Astrocyte of the hippocampus (primary cell): ENCODE data around the gene RNASEH2C.
"Not testable (repeated sequence)": the region's sequence is repeated elsewhere in the genome, so short reads cannot be mapped to it uniquely, and the experiment has no call there.

Experiments used
- DNase-seq: peaks from one replicate; pipeline ENCODE4 v3.0.0; 2011; ENCODE audit warnings: low read depth, low spot score

Gene RNASEH2C

DNA sequence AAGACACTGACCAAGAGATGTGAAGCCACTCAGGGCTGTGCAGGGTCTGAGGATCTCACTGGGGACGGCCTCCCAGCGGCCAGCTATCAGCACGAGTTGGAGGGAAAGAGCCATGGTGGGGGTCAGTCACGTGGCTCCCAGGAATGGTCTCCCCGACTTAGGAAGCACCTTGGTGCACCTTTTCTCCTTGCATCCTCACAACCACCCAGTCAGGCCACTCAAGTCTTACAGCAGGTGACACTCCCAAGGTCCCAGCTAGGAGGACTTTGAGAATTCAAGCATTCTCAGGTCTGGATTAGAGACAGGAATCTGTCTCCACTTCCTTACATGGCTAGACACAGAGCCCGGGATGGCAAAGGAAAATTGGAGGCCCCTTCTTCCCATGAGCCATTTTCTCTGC, 2.7 kb downstream of the RNASEH2C start:
- no peak for DNase-seq

DNA sequence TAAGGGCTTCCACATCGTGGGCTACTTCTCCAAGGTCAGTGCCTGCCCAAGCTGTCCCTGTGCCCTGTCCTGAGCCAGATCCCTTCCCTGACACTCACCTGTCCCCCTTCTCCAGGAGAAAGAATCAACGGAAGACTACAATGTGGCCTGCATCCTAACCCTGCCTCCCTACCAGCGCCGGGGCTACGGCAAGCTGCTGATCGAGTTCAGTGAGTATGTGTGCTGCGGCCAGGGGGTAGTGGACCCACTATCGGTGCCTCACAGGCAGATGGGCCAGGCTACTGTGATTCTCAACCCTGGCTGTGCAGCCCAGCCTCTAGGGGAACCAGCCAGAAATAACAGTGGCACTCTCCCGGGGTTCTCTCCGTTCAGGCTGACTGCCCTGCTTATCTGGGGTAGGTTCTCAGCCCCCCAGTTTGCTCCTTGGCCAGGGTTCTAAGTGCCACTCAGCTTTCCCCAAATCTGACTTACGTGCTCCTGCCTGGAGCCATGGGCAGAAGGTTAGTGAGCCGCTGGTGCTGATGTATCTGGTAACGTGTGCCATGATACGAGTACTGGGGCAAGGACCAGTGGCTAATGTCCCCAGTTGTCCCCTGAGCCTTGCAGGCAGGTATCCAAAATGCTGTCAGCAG, 3.7 kb downstream of the RNASEH2C start:
- DNase-seq = no peak

DNA sequence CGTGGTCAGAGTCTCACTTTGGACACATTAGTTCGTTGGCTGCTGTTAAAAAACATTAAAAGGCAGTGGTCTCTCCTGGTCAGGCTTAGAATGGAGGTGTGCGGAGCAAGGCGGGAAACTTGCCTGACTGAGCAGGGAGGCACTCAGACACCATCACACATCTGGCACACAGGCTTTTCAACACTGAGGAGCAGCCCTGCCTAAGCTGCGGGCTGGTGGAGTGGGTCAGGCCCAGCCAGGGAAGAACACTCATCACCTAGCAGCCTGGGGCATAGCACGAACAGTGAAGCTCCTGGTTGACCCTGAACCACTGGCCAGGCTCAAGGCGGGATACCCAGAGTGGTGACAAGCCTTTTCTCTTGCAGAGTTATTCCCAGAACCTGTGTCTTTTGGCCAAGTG, 4.3 kb downstream of the RNASEH2C start:
- DNase-seq = no peak

DNA sequence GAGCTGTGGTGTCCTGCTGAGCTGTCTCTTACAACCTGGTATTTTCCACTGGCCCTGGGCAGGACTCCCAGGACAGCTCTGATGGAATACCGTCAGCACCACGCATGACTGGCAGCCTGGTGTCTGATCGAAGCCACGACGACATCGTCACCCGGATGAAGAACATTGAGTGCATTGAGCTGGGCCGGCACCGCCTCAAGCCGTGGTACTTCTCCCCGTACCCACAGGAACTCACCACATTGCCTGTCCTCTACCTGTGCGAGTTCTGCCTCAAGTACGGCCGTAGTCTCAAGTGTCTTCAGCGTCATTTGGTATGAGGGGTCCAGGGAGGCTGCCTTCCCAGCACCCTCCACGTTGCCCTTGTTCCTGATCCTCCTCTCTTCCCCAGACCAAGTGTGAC, 6.2 kb downstream of the RNASEH2C start:
- no peak for DNase-seq

DNA sequence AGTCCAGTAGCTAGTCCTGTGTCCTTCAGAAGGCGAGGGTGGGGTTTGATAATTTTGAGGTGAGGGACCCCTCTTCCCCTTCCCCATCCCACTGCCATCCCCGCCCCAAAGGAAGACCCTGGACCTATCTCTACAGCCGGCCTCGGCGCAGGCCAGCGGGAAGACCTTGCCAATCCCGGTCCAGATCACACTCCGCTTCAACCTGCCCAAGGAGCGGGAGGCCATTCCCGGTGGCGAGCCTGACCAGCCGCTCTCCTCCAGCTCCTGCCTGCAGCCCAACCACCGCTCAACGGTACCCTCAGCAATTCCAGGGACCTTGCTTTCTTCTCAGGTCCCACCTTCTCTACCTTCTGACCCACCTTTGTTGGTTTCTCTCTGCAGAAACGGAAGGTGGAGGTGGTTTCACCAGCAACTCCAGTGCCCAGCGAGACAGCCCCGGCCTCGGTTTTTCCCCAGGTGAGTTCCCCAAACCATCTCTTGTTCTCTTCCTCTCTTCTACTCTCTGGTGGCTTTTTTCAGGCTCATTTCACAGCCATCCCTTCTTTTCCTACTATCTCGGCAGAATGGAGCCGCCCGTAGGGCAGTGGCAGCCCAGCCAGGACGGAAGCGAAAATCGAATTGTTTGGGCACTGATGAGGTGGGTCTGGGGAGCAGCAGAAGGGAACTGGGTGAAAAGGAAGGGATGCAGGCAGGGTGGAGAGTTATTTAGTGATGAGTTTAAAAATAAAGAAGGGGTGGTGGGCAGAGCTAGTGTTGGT, 7.2 kb downstream of the RNASEH2C start:
- no peak for DNase-seq

DNA sequence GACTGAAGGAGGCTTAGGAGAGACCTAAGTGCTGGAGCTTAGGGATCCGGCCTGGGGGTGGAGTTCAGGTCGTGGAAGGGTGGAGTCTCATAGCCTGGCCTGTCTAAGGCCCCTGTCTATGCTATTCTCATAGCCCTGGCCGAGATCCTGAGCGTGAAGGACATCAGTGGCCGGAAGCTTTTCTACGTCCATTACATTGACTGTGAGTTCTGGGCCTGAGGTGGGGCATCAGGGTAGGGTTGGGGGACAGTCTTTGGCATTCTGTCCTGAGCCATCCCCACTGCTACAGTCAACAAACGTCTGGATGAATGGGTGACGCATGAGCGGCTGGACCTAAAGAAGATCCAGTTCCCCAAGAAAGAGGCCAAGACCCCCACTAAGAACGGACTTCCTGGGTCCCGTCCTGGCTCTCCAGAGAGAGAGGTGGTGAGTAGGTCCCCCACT, 7.9 kb downstream of the RNASEH2C start:
- no peak for DNase-seq

DNA sequence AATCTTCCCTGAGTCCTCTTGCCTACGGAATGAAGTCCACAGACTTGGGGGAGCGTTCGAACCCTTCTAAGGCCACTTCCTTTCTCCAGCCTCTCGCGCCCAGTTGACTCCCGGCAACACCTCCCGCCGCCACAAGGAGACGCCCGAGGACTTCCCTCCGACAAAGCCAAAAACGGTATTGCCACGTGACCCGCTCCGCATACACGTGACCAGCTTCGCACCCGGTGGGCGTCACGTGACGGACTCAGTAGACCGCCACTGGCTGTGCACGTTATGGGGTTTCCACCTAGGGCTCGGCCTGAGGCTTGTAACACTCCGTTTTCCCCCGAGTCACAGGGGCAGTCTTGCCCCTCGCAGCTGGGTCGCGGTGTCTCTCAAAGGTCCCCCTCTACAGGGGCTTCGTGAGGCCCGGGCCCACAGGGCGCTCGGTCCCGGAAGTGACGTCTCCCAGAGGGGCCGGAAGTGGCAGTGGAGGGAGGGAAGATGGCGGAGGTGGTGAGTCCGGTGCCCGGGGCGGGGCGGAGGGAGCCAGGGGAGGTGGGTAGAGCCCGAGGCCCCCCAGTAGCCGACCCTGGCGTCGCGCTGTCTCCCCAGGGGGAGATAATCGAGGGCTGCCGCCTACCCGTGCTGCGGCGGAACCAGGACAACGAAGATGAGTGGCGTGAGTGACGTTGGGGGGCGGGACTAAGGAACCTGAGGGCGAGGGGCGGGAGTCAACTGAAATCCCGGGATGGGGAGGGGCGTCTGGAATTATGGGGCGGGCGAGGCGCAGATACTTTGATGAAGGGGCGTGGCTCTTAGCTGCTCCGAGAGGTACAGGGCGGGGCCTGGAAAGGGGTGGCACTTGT, 8.6 kb downstream of the RNASEH2C start, which contains the start of gene KAT5:
KAT5 (plus strand) TSS at position 468 of the 848 bp plus-strand sequence; CDS start at position 484, 16 bp downstream.
- peak; percentile 99 for DNase-seq

DNA sequence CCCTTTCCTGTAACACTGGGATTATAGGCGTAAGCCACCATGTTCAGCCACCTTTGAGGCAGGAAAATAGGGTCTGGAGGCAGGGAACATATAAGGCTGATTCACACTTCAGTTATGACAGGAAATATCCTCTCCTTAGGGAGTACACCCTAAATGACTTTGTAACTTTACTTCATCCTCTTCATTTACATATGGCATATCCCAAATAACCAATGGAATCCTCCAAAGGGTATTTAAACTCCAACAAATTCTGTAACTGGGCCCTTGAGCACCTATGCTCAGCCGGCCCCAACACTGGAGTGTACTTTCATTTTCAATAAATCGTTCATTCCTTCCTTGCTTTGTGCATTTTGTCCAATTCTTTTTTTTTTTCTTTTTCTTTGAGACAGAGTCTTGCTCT, 10.2 kb downstream of the RNASEH2C start:
- DNase-seq = no peak

DNA sequence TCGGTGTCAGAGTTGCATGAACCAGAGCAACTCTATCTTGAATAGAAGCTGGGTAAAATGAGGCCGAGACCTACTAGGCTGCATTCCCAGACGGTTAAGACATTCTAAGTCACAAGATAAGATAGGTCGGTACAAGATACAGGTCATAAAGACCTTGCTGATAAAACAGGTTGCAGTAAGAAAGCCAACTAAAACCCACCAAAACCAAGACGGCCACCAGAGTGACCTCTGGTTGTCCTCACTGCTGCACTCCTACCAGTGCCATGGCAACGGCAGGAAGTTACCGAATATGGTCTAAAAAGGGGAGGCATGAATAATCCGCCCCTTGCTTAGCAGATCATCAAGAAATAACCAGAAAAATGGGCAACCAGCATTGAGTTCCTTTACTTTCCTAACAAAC, 10.9 kb downstream of the RNASEH2C start:
- peak; percentile 9 for DNase-seq

DNA sequence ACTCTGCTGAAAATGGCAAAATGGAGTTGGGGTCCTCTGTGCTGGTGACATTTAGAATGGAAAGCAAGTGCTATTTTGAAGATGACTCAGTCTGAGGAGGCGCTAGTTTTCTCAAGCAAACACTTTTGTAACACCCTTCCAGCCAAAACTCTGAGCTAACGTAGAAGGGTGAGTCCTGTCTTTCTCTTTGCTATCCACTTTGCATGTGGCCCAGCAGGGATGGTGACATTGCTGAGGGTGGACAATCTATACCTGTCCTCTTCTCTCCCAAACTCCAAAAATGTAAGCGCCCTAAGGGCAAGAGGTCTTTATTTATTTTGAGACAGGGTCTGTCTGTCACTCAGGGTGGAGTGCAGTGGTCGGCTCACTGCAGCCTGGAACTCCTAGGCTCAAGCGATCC, 12.1 kb downstream of the RNASEH2C start:
- no peak for DNase-seq

DNA sequence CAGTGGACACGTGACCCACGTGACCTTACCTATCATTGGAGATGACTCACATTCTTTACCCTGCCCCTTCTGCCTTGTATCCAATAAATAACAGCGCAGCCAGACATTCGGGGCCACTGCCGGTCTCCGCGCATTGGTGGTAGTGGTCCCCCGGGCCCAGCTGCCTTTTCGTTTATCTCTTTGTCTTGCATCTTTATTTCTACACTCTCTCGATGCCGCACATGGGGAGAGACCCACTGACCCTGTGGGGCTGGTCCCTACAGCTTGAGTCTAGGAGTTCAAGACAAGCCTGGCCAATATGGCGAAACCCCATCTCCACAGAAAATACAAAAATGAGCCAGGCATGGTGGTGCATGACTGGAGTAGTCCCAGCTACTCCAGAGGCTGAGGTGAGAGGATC, 13.6 kb downstream of the RNASEH2C start:
- not testable (repeated sequence) for DNase-seq

DNA sequence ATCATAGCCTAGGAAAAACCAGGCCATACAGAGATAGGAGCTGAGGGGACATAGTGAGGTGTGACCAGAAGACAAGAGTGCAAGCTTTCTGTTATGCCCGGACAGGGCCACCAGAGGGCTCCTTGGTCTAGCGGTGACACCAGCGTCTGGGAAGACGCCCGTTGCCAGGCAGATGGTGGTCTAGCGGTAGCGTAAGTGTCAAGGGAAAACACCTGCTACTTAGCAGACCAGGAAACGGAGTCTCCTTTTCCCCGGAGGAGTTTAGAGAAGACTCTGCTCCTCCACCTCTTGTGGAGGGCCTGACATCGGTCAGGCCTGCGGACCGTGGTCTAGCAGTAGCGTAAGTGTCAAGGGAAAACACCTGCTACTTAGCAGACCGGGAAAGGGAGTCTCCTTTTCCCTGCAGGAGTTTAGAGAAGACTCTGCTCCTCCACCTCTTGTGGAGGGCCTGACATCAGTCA, 14.3 kb downstream of the RNASEH2C start:
- DNase-seq = peak; percentile 59

DNA sequence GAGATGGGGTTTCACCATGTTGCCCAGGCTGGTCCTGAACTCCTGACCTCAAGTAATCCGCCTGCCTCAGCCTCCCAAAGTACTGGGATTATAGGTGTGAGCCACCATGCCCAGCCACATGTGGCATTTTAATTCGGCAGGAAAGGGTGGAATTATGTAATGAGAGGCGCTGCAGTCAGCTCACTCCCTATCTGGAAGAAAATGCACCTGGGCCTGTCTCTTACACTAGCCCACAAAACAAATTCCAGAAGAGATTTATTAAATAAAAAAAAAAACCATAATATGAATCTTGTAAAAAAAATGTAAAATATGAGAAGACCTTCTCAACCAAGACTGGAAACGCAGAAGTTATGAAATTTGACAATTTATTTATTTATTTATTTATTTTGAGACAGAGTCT, 16.8 kb downstream of the RNASEH2C start:
- DNase-seq = no peak

DNA sequence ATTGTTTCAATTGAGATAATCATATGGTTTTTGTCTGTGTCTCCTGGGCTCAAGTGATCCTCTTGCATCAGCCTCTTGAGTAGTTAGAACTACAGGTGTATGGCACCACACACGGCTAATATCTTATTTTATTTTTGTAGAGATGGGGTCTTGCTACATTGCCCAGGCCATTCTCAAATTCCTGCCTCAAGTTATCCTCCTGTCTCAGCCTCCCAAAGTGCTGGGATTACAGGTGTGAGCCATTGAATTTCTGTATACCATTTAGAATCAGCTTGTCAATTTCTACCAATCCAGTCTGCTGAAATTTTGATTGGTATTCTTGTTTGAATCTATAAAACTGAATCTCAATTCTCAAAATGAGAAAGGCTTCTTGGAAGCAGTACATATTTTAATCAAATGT, 18.9 kb downstream of the RNASEH2C start:
- no peak for DNase-seq

DNA sequence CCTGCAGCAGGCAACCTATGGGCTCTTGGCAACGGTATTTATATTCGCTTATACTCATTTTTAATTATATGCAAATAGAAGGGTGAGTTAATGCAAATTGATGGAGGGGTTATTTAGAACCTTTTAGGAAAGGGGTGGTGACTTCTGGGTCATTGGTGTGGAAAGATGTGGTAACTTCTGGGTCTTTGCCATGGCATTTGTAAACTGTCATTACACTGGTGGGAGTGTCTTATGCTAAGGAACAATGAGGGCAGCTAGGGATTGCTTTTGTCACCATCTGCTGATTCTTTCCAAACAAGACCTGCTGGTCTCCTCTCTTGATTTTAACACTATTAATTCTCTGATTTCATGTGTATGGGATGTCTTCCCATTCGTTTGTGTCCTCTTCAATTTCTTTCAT, 20.2 kb downstream of the RNASEH2C start:
- no peak for DNase-seq

DNA sequence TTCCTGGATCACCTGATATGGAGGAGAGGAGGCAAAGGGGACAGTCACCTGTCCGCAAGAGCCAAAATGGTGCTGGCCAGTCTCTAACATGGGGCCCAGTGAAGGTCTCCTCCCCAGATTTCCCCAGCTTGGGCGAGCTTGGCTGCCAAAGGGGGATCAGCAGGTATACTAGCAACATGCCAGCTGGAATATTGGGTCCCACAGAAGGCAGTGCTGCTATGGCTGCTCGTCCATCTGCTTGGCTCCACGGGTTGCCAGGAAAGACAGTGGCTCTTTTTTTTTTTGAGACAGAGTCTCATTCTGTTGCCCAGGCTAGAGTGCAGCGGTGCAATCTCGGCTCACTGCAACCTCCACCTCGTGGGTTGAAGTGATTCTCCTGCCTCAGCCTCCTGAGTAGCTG, 21.3 kb downstream of the RNASEH2C start:
- no peak for DNase-seq

DNA sequence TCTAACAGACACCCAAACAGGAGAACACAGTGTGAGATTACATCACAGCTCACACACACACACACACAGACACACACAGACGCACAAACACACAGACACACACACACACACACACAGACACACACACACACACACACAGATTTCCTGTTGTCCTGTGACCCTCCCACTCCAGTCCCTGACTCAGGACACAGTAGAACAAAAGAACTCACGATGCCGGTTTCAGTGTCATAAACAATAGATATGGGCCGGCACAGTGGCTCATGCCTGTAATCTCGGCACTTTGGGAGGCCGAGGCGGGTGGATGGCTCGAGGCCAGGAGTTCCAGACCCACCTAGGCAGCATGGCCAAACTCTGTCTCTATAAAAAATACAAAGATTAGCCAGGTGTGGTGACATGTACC, 22.4 kb downstream of the RNASEH2C start:
- DNase-seq = no peak

DNA sequence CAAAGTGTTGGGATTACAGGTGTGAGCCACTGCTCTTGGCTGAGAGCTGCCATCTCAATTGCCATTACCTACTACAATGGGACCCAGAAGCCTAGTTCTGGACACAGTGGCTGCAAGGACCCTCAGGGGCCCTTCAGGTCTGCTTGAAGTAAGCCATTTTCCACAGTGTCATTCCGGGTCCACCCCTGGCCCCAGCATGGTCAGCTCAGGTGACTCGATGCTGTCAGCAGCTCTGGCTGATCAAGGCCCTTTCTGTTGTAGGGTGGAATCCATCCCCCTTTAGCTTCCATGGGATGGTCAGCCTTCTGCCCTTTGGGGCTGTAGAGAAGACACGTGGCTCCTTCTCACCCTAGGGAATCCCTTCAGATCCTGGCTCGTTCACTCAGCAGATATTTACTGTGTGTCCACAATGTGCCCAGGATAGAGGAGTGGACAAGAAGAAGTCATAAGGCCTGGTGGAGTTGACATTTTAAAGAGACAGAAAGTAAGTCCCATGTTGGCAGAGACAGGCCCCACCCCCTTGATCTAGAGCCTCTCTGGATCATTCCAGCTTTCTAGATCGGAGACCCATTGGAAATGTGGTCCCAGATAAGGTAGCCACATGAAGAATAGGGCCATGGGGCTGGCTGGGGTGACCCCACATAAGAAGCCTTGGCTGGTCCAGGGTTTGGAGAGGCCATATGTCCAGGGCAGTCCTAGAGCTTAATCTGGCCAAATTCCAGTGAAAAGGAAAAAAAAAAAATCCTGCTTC, 23.6 kb downstream of the RNASEH2C start:
- DNase-seq = no peak

DNA sequence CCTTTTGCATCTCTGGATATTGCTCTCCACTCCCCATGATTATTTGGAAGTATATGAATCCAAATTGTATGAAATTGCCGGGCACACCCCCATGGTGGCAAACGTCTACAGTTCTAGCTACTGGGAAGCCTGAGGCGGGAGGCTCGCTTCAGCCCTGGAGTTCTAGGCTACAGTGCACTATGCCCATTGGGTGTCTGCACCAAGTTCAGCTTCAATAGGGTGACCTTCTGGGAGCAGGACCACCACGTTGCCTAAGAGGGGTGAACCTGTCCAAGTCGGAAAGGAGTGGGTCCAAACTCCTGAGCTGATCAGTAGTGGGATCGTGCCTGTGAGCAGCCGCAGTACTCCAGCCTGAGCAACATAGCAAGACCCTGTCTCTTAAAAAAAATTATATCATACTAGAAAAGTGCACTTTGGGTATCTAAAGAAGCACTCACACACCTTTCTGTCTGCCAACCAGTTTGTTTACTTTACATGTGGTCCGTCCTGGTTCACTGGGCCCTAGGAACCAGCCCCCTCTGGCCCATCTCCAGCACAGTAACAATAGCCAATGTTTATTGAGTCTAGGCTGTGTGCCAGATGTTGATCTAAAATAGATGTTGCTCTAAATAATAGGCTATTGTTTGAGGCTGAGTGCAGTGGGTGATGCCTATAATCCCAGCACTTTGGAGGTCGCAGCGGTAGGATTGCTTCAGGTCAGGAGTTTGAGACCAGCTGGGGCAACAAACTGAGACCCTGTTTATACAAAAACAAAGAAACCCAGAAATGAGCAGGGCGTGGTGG, 24.9 kb downstream of the RNASEH2C start:
- DNase-seq = peak; percentile 18

DNA sequence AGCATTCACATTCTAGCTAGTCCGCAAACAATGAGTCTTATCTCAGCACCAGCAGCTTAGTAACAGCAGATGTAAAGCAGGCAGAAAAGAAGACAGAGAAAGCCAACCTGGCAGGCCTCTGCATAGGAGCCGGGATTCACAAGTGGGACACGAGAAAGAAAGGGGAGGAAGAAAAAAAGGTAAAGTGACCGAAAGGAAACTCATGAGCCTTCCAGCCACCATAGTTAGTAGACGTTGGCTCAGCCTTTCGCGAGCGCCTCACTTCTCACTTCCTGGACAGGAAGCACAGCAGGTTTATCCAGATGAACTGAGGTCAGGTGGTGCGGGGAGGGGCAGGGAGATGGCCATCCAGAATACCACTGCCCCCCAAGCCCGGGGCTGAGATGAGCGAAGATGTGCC, 28.2 kb downstream of the RNASEH2C start:
- DNase-seq = no peak

DNA sequence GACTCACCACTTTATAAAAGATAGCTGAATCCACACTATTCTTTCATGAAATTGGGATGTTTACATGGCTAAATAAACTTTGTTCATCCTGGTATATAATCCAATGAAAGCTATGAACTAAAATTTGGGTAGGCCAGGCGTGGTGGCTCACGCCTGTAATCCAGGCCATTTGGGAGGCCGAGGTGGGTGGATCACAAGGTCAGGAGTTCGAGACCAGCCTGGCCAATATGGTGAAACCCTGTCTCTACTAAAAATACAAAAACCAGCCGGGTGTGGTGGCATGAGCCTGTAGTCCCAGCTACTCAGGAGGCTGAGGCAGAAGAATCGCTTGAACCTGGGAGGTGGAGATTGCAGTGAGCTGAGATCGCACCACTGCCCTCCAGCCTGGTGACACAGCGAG, 28.8 kb downstream of the RNASEH2C start:
- not testable (repeated sequence) for DNase-seq
